Activated T-cell treated with anti-CD3 and anti-CD28 coated beads, Interleukin-2, amount 50 U/mL, for 48 hours (primary cell): Measurements from ENCODE around the gene TBX1.
"Not testable (repeated sequence)": the region's sequence is repeated elsewhere in the genome, so short reads cannot be mapped to it uniquely, and the experiment has no call there.

Experiments
- DNase-seq, 2 experiments: peaks; one replicate each; pipeline ENCODE4 v3.0.0-alpha.2; 2020

The TBX1 gene

GRCh38 chr22:19766511-19767426 lies 6.2 kb downstream of the TBX1 start:
- peak; percentile 65 to 73 for DNase-seq

DNA sequence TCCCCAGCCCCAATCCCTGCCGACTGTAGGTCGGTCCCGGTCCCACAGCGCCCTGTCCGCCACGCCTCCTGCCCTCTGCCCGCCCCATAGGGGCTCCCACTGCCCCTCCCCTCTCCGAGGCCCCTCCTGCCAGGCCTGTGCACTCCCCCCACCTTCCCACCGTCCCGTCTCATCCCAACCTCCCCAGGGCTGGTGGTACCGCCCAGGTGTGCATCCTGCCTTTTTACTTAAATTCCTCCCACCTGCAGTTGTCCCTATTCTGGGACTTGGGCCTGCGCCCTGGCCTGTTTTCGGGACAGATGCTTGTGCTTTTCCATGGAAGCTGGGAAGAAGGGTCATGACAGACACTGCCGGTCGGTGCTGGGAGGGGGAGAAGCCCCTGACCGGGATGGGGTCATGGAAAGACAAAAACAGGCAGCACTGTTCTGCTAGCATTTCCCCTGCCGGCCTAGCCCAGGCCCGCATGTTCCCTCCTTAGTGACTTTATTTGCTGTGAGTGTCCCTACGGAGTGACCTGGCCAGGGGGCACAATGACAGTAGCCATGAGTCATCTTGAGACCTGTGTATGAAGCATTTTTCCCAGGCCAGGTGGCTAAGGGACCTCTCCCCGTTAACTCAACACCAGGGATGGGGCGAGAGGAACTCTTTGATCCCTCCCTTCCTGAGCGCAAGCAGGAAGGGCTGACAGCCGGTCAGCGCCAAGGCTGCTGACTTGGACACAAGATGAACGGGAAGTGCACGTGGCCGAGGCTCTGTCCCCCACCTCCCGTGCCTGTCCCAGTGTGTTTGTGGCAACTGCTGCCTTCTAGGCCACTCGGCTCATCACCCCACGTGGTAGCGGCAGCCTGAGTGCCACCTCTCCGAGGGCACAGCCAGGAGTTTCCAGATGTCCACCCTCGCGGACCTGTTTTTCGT lies 7.1 kb downstream of the TBX1 start:
- no peak for DNase-seq

DNA sequence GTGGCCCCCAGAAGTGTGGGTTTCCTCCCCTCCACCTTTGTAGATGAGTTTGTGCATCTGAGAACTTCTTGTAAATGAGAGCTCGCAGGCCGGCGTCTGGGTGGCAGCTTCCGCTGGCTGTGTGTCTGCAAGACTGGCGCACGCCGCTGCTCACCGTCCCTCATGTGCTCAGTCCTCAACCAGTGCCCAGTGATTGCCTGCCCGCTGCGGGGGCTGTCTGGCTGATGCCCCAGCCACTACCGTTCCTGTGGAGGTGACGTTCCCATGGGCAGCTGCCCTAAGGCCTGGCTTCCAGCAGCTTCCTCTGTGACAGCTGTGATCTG lies 8.8 kb downstream of the TBX1 start:
- no peak for DNase-seq

- no peak for DNase-seq
These were observed 10.0 kb downstream of the TBX1 start for GRCh38 chr22:19770349-19771220.

GRCh38 chr22:19772422-19772672 lies 11.8 kb downstream of the TBX1 start:
- DNase-seq: no peak

GRCh38 chr22:19772673-19773469 lies 12.3 kb downstream of the TBX1 start:
- DNase-seq: no peak

DNA sequence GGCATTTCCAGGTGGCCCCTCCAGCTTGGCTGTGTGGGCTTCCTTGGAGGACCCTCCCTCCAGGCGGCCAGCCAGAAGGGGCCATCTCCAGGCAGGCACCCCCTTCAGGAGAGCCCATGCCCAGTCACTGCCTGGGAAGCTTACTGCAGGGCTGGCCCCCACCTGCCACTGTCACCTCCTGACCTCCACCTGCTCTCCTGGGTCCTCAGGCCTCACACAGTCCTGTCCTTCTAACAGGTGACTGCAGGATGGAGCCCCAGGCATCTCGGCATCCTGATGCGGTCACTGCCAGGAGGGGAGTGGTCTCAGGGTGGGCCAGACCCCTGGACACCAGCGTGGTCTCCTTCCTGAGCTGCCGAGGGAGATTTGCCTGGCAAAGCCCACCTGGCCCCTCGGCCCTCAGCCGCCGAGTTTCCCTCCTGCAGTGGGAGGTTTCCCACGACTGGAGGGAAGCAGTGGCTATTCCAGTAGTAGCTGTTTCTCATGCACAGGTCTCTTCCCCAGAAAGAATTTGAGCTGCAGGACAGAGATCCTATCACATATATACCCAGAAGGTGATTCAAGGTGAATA lies 13.0 kb downstream of the TBX1 start:
- no peak for DNase-seq

GRCh38 chr22:19774628-19775027 lies 14.1 kb downstream of the TBX1 start:
- DNase-seq: no peak

DNA sequence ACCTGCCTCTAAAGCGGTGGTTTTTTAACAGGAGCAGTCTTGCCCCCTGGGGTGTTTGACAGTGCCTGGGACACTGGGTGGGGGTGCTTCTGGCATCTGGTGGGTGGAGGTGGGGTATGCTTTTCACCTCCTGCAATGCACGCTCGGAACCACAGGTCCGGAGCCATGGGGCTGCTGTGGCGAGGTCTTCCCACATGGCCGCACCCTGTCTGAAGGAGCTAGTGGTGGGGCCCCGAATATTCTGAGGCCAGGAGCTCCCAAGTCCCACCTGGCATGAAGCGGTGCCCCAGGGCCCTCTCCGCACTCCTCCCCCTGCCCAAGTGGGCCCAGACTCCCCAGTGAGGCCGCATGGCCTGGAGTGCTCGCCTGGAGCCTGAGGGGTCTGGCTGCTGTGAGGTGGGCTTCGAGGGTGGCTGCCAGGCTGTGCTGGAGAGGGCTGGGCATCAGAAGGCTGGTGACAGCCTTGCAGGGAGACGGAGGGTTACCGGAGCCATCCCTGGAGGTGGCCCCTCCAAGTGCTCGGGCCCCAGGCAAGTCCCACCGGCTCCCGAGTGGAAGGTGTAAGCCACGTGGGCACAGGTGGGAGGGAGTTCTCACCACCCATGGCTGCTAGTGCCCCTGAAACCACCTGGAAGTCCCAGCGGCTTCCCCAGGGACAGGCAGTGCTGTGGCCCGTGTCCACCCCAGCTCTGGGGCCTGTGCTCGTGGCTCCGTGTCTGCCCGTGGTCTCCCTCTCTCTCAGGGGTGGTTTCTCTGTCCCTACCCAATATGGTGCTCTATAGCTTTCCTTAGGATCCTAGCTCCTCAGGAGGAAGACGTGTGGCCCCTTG lies 15.1 kb downstream of the TBX1 start:
- DNase-seq: no peak

- DNase-seq: no peak
These were observed 16.0 kb downstream of the TBX1 start for GRCh38 chr22:19776433-19777031.

GRCh38 chr22:19777192-19777591 lies 16.6 kb downstream of the TBX1 start:
- DNase-seq: not testable (repeated sequence)

- no peak for DNase-seq
These were observed 18.4 kb downstream of the TBX1 start for GRCh38 chr22:19779011-19779421.

- DNase-seq: no peak
These were observed 19.2 kb downstream of the TBX1 start for GRCh38 chr22:19779685-19780268.

DNA sequence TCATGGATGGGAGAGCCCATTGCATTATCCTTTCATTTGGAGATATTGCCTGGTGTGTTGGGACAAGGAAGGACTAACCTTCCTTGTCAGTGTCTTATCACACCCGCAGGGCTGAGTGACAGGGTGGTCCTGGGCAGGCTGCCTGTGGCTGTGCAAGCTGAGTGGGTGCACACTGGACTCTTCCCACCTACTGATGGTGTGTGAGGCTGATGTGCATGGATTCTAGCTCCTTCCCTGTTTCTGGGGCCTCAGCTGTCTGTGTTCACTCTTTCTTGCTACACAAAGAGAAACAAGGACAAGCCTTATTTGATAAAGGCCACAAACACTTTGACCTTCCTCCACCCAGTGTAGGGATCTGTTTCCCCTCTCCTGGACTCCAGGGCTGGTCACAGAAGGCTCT lies 22.0 kb downstream of the TBX1 start:
- DNase-seq: no peak

GRCh38 chr22:19783586-19784383 lies 23.2 kb downstream of the TBX1 start:
- no peak for DNase-seq

GRCh38 chr22:19784384-19785175 lies 24.0 kb downstream of the TBX1 start:
- no peak for DNase-seq

GRCh38 chr22:19785461-19786263 lies 25.1 kb downstream of the TBX1 start:
- DNase-seq: no peak

GRCh38 chr22:19786264-19786585 lies 25.6 kb downstream of the TBX1 start:
- DNase-seq: no peak
